DMS 273 treated with DMSO at 0.1 percent for 48 hours (cell line): ENCODE measurements around the gene MYH2.
"Not testable (repeated sequence)": the region's sequence is repeated elsewhere in the genome, so short reads cannot be mapped to it uniquely, and the experiment has no call there.

Source experiments
- DNase-seq: peaks from one replicate; lab custom pipeline; 2025; lab: John Stamatoyannopoulos, UW

Gene MYH2

GRCh38 chr17:10549096-10549842 lies at the start of gene MYH2:
Gene MYH2 (minus strand): TSS chr17:10549658. CDS start chr17:10547920, 1,738 bp downstream.
- no peak for DNase-seq

GRCh38 chr17:10598621-10599020 lies 49.2 kb upstream of the MYH2 start:
- DNase-seq: no peak

- no peak for DNase-seq
Measured at GRCh38 chr17:10589553-10590145, 40.2 kb upstream of the MYH2 start.

- DNase-seq: no peak
Measured at GRCh38 chr17:10585529-10585928, 36.1 kb upstream of the MYH2 start.

GRCh38 chr17:10583834-10584233 lies 34.4 kb upstream of the MYH2 start:
- no peak for DNase-seq

GRCh38 chr17:10579270-10579669 lies 29.8 kb upstream of the MYH2 start:
- no peak for DNase-seq

GRCh38 chr17:10574324-10574723 lies 24.9 kb upstream of the MYH2 start:
- DNase-seq: no peak

- DNase-seq: no peak
Measured at GRCh38 chr17:10563991-10564660, 14.7 kb upstream of the MYH2 start.

GRCh38 chr17:10558049-10558448 lies 8.6 kb upstream of the MYH2 start:
- no peak for DNase-seq

- DNase-seq: no peak
Measured at GRCh38 chr17:10557422-10557821, 8.0 kb upstream of the MYH2 start.

- no peak for DNase-seq
Measured at GRCh38 chr17:10556301-10557005, 7.0 kb upstream of the MYH2 start.

GRCh38 chr17:10550014-10550413 lies 556 bp upstream of the MYH2 start:
- no peak for DNase-seq

GRCh38 chr17:10547351-10547750 lies 2.1 kb downstream of the MYH2 start:
- no peak for DNase-seq

- DNase-seq: not testable (repeated sequence)
Measured at GRCh38 chr17:10543486-10543885, 6.0 kb downstream of the MYH2 start.

- DNase-seq: not testable (repeated sequence)
Measured at GRCh38 chr17:10541179-10541578, 8.3 kb downstream of the MYH2 start.

GRCh38 chr17:10532026-10532425 lies 17.4 kb downstream of the MYH2 start:
- DNase-seq: no peak

- DNase-seq: no peak
Measured at GRCh38 chr17:10527419-10527818, 22.0 kb downstream of the MYH2 start.

- no peak for DNase-seq
Measured at GRCh38 chr17:10526517-10526916, 22.9 kb downstream of the MYH2 start.

- DNase-seq: no peak
Measured at GRCh38 chr17:10523064-10523463, 26.4 kb downstream of the MYH2 start.

- no peak for DNase-seq
Measured at GRCh38 chr17:10521949-10522348, 27.5 kb downstream of the MYH2 start.

GRCh38 chr17:10518271-10519037 lies 31.0 kb downstream of the MYH2 start, which contains the start of gene MYH1:
Gene MYH1 (minus strand): TSS chr17:10518542. CDS start chr17:10516642, 1,900 bp downstream.
- no peak for DNase-seq

GRCh38 chr17:10516638-10517037 lies 32.8 kb downstream of the MYH2 start:
- DNase-seq: no peak
